GM19025 (cell line): ENCODE results near the gene GSS.
"Not testable (repeated sequence)": the region's sequence is repeated elsewhere in the genome, so short reads cannot be mapped to it uniquely, and the experiment has no call there.

Source experiments
- ATAC-seq: cut with Tn5 transposase; IDR thresholded peaks from one replicate; pipeline ENCODE4 v1.9.1; 2021; ENCODE audit warnings: mild to moderate bottlenecking, low read depth, moderate library complexity; ENCODE audit not compliant: unreplicated experiment

GSS gene

DNA sequence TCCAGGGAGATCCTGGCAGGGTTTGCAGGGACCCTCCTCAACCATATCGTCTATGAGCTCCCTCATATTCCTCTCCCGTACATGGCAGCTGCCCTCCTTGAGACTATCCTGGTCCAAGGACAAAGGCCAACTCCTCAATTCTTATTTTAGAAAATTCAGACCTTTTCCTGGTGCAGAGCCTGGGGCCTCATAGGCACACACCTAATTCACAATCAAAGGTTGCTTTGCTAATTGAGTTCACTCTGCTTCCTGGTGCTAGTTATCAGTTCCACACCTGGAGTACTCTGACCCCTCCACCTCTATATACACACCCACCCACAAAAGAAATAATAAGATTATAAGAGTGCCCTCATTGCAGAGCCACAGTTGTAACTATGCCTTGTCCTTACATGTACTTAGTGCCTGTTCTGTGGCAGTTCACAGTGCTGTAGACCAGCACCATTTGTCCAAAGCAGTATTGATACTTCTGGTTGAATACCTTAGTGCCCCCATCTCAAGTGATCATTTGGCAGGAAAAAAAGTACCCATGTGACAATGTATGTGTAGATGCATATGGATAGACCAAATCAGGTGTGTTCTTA, 38.7 kb downstream of the GSS start:
- no peak for ATAC-seq

DNA sequence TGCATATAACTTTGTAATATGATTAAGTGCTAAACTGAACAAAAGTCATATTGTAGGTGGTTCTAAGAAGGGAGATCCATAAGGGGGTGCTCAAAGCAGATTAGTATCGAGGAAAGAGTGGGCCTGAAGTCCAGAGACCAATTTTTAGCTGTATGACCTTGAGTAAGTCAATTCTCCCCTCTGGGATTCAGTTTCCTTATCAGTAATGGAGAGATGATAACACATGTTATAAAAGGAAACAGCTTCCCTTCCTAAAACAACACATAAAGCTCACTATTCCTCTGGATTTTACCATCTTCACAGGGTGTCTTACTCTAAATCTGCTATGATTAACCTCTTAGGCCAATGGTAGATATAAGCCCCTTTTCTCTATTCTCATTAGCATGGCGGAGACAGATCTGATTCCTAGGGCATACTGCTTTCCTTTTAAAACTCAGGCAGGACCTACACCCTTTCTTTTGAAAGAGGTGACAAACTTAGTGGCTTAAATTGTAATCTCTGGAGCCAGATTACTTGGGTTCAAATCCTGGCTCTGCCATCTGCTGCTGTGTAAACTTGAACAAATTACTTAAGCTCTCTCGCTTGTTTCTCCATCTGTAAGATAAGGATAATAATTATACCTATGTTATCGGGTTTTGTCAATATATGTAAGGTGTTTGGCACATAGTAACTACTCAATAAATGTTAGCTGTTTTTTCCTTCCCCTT, 39.7 kb downstream of the GSS start:
- ATAC-seq, result no peak

DNA sequence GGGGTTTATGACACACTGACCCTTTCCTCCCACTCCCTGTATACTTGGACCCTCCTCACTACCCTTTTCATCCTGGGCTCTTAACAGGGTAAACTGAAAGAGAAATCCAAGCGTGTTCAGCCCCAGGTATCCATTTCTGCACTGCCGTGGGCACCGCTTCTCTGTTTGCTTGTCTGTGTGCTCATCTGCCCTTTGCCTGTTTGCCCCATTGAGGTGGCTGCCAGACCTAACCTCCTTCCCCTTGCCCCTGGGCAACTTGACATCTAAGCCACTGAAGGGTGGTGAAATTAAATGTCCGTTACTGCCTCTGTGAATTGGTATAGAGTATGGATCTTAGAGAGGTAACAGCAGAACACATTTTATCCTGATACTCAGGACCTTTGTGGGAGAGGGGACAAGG, 40.5 kb downstream of the GSS start:
- no peak for ATAC-seq

DNA sequence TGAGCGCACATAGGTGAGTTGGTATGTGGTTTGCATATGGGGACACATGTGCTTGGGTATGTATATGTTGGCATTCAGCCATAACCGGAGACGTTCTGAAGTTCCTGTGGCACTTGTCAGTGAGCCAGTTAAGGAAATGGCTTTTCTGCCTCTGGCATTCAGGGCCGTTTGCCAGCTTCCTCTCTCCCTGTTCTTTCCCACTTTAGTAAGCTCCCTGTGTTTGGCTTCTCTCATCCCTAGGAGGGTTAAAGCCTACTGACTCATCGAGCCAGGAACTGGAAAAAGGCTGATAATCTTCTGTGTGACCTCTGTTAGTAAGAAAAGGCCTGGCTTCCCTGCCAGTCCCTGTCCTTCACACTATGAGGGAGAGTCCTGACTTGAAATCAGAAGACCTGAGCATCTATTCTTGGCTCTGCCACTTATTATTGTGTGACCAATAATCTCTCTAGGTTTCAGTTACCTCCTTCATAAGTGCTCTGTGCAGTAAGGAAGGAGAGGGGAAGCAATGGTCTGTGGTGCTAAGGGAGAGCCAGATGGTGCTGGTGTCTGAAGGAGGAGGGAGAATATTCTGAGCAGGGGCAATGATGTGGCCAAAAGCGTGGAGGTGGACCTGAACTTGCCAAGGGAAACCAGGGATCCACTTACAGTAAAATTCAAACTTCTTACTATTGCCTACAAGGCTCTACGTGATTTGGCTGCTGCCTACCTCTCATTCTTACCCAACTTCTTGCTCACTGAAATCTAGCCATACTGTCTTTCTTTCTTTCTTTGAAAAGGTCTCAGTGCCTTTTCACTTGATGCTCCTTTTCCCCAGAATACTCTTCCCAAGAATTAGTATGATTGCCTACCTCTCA, 47.8 kb downstream of the GSS start:
- ATAC-seq, result no peak

DNA sequence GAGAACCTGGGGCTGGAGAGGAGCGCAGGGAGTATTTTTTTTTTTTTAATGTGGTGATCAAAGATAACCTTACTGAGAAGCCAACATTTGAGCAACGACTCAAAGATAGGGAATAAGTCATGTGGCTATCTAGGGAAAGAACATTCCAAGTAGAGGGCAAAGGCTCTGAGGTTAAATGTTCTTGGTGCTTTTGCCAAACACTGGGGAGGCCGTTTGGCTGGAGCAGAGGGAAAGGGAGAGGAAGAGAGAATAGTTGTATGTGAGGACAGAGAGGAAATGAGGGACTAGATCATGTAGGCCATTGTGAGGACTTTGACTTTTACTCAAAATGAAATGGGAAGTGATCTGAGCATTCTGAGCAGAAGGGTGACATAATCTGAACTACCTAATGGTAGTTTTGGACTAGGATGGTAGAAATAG, 51.4 kb downstream of the GSS start:
- ATAC-seq, result no peak

DNA sequence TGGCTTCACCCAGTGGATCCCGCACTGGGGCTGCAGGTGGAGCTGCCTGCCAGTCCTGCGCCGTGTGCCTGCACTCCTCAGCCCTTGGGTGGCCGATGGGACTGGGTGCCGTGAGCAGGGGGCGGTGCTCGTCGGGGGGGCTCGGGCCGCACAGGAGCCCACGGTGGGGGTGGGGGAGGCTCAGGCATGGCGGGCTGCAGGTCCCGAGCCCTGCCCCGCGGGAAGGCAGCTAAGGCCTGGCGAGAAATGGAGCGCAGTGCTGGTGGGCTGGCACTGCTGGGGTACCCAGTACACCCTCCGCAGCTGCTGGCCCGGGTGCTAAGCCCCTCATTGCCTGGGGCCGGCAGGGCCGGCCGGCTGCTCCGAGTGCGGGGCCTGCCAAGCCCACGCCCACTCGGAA, 56.9 kb downstream of the GSS start:
- ATAC-seq, result not testable (repeated sequence)

DNA sequence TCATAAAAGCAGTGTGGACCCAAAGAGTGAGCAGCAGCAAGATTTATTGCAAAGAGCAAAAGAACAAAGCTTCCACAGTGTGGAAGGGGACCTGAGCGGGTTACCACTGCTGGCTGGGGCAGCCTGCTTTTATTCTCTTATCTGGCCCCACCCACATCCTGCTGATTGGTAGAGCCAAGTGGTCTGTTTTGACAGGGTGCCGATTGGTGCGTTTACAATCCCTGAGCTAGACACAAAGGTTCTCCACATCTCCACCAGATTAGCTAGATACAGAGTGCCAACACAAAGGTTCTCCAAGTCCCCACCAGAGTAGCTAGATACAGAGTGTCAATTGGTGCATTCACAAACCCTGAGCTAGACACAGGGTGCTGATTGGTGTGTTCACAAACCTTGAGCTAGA, 57.5 kb downstream of the GSS start:
- ATAC-seq, result not testable (repeated sequence)

DNA sequence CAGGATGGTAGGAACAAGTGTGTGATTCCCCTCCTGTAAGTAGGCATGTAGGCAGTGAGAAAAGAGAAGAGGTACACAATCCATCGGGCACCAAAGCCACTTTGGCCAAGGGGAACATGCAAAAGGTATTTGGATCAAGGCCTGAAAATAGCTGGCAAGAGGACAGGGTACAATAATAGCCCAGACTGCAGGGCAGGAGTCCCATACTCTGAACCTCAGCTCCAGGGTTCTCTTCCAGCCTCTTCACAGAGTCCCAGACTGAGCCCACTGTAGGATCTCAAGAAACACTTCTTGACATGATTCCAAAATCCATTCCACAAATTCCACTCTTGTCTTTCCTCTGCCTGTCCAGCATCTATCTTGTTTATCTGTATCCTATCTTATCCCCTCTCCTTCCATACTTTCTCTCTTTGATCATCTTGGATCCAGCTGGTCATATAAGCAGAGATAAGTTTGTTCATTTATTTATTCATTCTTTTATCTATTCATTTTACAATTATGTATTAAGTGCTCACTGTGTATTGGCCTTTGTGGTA, 59.5 kb downstream of the GSS start:
- no peak for ATAC-seq

DNA sequence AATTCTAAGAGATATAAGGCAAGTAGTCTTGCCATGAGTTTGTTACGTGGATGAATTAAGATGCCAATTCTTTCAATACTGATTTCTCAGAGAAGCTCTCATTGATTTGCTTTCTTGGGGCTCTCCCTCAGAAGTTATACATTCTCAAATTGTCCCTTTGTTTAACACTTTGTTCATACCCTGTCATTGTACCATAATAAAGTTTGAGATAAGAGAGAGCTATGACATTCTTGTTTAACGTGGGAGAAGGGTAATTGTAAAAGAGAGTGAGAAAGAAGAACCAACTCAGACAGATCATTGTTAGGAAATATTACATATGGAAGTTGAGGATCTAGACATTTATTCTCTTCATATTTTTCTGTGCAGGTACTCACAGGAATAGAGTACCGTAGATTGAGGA, 60.1 kb downstream of the GSS start:
- ATAC-seq, result no peak

DNA sequence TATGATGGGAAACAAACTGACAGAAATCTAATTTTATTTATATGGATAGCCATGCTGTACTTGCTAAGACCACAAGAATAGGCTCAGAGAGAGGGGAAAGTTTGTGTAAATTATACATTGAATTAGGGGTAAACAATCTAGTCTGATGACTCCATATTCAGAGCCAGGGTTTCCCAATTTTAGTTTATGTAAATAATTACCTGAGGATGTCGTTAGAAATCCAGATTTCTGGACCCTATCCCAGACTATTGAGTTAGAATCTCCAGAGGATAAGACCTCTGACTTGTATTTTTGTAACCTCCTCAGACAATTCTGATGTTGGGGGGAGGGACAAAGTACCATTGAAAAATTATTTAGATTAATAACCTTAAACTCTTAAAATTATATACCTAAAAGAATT, 60.9 kb downstream of the GSS start:
- ATAC-seq, result no peak

DNA sequence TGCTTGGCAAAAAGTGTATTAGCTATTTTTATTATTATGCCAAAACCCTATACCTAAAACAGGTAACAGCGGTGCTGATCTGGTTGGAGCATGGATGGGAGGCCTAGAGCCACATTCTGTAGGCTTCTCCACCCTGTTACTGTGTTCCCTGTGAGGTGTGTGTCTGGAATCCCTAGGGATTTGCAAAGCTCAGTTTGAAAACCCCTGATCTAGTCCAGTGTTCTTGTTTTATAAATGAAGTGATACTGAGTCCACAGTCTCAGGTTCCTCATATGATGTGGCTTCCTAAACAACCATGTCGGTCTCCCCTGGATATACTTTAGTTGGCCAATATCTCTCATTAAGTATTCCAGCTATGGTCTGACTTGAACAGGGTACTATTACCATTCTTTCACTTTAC, 62.9 kb downstream of the GSS start:
- ATAC-seq, result no peak

DNA sequence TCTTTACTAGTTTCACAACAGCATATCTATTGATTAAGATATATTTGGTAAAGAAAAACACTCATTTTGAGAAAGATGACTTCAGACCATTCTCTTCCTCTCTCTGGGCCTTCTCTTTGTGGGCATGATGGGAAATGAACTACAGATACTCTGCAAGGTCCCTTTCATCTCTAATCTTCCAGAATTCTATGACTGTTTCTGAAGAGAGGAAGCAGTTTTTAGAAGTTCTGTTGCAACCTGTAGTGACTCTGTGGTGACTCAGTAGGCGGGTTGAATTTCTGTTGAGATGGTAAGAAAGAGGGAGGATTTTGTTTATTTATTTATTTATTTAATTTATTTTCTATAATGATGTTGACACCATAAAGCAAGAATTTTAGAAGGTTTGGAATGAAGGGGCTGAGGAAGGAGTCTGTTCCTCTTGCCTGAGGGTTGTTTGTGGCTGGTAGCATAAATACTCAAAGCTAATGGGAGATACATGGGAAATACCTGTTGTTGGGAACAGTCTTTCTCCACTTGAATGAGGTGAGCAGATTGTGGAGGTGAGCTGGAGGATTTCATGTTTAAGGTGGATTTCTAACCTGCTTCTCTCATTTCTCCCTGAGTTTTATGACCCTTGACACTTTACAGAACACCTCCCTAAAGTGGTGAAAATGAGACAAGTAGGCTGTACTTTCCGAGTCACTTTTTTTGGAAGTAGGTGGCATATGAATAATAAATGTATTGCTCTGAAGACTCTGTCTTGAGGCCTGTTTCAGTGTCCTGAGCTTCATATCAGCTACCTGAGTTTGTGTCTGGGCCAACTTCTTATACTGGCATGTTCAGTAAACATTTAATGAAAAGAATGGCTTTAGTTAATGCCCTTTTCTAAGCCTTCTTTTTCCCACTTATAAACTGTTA, 64.2 kb downstream of the GSS start:
- no peak for ATAC-seq

DNA sequence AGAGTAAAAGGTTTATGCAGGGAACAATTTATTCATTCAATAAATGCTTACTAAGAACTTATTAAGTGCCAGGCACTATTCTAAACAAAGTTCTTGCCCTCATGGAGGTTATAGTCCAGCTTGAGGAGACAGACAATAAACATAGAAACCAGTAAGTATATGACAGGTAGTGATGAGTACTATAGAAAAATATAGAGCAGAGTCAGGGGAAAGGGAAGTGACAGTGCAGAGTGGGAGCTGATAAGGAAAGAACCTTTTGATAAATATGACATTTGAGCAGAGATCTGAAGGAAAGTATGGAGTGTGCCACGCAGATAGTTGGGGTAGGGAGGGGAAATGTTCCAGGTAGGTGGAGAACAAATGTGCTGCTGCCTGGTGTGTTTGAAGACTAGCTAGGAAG, 67.1 kb downstream of the GSS start:
- ATAC-seq, result no peak

DNA sequence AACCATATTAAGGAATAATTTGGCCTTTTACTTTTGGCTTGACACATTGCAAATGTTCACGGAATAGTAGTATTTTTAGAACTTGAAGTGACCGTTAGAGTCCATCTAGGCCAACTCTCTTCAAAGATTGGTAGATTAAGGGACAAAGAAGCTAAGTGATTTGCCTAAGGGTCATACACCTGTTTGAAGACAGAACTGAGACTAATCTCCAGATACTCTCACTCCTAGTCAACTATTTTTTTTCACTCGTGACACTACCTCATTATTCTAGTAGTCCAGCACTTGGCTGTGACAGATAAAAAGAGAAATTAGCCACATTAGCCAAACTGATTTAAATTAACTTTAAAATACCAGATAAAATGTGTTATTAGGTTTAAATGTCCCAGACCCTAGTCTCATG, 68.6 kb downstream of the GSS start:
- no peak for ATAC-seq

DNA sequence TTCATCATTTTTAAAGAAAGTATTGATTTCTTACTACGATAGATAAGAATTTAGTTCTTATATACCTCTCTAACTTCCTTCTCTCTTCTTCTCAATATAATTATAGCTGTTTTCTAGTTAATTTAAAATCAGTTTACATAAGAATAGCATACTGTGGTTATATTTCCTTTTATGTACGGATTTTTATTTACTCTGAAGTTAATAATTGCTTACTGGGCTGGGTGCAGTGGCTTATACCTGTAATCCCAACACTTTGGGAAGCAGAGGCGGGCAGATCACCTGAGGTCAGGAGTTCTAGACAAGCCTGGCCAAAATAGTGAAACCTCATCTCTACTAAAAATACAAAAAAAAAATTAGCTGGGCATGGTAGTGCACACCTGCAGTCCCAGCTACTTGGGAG, 69.5 kb downstream of the GSS start:
- no peak for ATAC-seq

DNA sequence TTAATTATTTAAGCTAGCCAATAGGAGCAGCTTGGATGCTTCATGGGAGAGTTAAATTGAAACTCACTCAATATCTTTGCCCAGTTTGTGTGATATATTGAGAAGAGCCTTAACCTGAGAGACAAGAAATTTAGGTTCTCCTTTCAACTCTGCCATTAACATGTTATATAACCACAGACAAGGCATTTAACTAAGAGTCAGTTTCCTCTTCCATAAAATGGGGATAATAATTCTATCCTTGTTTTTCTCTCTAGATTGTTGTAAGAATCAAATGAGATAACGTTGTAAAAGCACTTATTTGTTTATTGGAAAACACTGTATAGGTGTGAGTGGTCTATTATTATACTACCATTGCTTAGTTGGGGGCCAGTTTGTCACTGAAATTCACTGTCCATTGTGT, 71.3 kb downstream of the GSS start:
- ATAC-seq, result no peak

DNA sequence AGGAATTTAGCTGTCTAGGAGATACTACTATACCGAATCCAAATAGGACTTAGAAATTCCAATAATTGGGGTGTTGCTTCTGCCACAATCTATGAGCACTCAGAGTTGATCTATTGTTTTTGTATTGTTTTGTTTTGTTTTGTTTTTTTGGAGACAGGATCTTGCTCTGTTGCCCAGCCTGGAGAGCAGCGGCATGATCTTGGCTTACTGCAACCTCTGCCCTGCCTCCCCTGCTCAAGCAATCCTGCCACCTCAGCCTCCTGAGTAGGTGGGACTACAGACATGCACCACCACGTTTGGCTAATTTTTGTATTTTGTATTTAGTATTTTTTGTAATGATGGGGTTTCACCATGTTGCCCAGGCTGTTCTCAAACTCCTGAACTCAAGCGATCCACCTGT, 71.8 kb downstream of the GSS start:
- no peak for ATAC-seq

DNA sequence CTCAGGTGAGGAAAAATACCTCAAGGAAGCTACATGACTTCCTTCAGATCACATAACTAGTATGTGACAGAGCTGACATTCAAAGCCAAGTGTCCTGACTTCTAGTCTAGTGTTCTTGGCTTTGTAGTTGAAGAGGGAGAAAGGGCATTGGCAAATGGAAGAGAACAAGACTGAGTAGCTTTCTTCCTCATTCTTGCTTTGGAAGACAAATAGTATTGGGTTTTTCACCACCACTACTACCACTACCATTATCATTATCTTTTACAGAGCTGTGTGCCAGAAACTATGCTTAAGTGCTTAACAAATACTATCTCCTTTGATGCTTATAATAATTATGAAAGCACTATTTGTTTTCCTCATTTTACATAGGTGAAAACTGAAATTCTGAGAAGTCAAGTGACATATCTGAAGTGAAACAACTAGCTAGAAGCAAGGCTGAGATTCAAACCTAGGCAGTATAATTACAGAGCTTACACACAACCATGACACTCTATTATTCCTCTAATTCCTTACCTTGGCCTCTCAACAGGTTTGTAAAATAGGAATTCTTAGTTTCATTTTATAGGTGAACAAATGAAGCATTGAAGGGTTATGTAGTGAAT, 72.4 kb downstream of the GSS start:
- ATAC-seq, result no peak

DNA sequence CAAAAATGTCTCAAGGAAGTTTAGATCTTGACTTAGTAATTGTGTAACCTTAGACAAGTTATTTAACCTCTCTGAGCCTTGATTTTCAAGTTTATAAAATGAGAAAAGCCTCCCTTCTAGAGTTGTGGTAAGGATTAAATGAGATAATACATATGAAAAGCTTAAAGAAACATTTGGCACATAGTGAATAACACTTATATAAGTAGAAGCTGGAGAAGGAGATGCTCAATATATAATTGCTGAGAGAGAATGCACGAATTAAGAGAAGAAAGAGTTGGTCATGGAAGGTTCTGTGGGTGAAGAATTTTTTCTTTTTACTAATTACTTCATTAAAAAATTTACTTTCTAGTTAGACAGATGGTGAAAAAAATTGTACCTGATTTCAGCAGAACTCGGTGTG, 73.9 kb downstream of the GSS start:
- no peak for ATAC-seq

DNA sequence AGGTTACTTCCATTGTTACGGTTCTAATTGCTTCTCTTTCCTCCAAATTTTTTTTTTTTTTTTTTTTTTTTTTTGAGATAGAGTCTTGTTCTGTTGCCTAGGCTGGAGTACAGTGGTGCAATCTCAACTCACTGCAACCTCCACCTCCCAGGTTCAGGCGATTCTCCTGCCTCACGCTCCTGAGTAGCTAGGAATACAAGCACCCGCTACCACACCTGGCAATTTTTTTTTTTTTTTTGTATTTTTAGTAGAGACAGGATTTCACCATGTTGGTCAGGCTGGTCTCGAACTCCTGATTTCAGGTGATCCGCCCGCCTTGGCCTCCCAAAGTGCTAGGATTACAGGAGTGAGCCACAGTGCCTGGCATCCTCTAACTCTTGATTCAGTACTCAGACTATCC, 74.6 kb downstream of the GSS start:
- not testable (repeated sequence) for ATAC-seq
